GM18519 (cell line): ENCODE measurements around the gene LYZ.

Experiments used
- ATAC-seq: cut with Tn5 transposase; IDR thresholded peaks from one replicate; pipeline ENCODE4 v1.9.1; 2021; ENCODE audit warnings: mild to moderate bottlenecking, moderate library complexity; ENCODE audit not compliant: unreplicated experiment, low FRiP score

Gene LYZ

DNA sequence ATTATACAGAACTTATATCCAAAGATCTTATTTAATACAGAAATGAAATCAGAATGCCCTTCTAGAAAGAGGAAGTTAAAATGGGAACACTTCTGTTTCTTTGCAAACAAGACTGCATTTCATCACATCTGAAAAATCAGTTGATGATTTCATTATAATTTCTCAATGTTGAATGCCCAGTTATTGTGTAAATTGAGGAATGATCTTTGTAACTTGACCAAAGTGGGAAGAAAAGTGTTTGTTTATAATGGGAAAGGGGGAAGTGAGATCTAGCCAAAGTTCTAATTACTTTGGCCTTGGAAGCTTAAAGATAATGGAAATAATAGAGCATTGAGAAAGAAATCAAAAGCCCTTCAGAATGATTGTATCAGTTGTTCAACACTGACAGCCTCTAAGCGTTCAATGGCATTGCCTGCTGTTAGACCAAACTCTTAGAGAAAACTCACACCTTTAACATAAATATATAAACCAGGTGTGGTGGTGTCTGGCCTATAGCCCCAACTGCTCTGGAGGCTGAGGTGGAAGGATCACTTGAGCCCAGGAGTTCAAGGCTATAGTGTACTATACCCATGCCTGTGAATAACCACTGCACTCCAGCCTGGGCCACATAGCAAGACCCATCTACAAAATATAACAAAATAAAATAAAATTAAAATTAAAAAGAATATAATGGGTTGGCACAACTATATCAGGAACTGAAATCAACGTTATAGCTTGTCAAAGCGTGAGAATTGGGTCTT lies 9.9 kb upstream of the LYZ start:
- ATAC-seq = no peak

GRCh38 chr12:69338936-69339335 lies 9.2 kb upstream of the LYZ start:
- ATAC-seq = no peak

DNA sequence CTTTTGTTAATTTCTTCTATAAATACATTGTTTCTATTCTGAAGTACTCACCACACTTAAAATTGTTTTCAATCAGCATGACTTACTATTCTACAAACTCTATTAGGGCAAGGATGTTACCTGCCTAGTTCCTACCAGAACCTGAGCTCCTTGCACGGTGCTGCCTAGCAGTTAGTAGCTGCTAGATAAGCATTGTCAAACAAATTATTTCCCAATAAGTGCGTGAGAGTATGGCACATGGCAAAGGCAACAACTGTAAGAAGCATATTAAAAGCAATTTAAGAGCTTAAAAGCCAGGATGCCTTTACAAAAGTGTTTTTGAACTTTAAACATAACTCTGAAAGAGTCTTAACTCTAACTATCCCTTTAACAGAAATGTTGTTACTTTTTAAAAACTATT lies 8.2 kb upstream of the LYZ start:
- no peak for ATAC-seq

- ATAC-seq = no peak
Observed at GRCh38 chr12:69341328-69341727, 6.9 kb upstream of the LYZ start.

DNA sequence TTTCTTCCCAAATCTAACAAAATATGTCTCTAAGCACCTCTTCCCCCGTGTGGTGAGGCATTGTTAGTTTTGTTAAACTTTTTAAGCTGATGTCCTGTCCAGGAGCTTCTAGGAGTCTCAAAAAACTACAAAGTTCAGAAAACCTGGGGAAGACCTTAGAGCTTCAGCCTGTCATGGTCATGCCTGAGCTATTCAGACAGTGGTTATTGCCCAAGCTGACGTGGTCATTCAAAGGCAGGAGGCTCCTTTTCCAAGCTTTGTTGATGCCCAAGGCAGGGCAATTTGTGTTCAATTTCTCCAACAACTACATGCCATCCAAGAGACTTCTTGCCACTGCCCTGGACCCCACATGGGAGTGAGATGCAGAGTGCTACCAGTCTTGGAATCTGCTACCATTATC lies 5.8 kb upstream of the LYZ start:
- no peak for ATAC-seq

GRCh38 chr12:69343357-69343756 lies 4.8 kb upstream of the LYZ start:
- no peak for ATAC-seq

DNA sequence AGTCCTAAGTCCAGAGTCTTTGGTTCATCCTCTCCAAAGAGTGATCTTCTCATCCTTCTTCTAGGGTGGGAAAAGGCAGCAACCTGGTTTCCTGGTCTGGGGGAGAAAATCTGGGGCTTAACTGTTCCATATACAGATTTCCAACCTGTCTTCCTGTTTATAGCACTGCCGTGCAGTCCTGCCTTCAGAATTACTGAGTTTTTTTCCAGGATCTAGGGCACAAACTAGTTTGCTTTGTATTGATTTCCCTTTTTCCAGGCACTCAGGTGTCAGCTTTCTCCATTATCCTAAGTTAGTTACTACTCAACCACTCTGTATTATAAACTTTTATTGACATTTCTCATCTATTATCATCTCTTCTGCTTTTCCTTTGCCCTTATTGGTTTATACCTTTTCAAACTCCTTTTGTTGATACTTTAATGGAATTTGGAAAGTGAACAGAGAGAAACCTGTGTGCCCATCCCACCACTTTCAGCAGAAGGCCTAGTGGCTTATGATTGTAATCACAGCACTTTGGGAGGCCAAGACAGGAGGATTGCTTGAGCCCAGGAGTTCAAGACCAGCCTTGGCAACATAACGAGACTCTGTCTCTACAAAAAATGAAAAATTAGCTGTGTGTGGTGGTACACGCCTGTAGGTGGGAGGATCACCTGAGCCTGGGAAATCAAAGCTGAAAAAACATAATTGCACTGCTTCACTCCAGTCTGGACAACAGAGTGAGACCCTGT lies 4.1 kb upstream of the LYZ start:
- no peak for ATAC-seq

GRCh38 chr12:69345077-69345476 lies 3.1 kb upstream of the LYZ start:
- ATAC-seq = no peak

- no peak for ATAC-seq
Observed at GRCh38 chr12:69345742-69346141, 2.4 kb upstream of the LYZ start.

DNA sequence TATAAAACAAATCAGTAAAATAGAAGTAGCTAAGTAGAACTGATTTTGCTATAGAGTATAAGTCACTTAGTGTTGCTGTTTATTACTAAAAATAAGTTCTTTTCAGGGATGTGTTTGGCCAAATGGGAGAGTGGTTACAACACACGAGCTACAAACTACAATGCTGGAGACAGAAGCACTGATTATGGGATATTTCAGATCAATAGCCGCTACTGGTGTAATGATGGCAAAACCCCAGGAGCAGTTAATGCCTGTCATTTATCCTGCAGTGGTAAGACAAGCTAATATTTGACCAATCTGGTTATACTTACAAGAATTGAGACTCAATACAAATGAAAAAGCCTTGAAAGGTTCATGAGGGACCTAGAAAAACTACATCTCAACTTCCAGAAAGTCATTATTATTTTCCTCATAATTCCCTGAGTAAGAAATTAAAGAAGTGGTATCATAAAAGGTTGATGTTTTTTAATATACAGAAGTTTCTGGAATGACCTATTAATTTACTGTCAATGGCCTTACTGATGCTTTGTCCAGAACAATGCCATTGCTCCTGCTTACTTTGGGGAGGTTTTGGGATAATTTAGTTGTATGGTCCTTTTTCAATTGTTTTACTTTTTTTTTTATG lies 1.9 kb downstream of the LYZ start:
- no peak for ATAC-seq

- no peak for ATAC-seq
Observed at GRCh38 chr12:69350777-69351176, 2.6 kb downstream of the LYZ start.

GRCh38 chr12:69351462-69352236 lies 3.5 kb downstream of the LYZ start:
- no peak for ATAC-seq

DNA sequence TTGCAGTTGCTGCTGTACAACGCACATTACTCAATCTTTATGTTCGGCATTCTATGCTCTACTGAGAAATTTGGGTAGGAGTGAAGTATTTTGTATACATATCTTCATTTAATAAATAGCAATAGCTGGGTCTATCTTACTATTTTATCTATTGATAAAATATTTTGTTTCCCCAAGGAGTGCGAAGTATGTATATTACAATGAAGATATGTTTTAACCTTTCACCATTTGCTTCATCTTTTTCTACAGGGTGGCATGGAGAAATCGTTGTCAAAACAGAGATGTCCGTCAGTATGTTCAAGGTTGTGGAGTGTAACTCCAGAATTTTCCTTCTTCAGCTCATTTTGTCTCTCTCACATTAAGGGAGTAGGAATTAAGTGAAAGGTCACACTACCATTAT lies 4.7 kb downstream of the LYZ start:
- no peak for ATAC-seq

DNA sequence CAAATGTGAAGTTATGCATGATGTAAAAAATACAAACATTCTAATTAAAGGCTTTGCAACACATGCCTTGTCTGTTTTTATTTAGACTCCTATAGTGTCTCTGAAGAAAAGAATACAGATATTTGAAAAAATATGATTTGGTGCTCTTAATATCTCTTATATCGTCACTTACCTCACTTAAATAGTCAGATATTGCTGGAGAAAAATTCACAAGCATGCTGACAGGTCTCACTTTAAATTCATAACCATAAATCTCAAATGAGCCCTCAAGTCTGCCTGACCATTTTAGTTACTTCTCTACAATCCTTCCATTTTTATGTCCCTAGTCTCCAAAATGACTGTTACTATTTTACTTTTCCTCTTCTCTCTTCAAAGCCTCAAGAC lies 6.0 kb downstream of the LYZ start:
- no peak for ATAC-seq

DNA sequence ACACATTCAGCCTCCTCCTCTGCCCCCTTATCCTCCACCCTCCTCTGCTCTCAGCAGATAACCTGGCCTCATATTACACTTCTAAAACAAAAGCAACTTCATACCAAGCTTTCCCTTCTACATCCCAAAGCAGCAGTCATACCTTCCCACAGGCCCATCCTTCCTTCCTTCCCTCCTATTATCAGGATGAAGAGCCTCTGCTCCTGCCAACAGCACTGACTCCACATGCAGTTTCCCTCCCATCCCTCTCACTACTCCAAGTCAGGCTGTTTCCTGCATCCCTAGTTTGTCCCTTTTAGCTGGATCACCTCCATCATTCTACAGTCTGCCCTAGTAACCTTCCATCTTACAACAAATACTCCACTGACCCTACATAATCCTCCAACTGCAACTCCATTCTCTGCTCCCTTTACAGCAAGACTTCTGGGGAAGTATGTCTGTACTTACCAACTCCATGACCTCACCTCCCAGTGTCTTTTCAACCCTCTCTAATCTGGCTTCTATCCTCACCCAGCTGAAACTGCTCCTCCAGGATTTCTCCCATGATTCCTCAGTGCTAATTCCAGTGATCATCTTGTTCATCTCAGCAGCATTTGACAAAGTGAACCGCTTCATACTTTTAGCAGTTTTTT lies 6.5 kb downstream of the LYZ start:
- no peak for ATAC-seq

DNA sequence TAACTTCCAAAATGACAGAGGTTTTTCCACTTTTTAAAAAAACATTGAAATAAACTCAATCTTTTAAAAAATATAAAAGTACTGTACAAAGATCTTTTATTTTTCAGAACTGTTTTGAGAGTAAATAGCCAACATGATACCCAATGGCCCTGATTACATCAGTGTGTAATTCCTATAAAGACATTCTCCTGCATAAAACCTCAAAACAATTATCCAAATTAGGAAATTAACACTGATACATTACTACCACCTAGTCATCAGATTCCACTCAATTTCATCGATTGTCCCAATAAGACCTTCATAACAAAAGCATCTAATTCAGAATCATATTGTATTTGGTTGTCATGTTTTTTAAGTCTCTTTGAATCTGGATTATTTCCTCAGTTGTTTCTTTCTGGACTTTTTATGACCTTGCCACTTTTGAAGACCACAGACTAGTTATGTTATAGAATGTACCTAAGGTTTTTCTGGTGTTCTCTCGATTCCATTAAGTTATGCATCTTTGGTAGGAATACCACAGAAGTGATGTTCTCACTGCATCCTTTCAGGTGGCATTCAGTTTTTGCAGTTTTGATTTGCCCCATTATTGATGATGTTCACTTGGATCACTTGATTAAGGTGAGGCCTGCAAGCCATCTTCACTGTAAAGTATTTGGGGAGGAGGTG lies 7.3 kb downstream of the LYZ start:
- ATAC-seq = no peak

- peak; percentile 61 for ATAC-seq
Observed at GRCh38 chr12:69359531-69360347, 11.6 kb downstream of the LYZ start, which contains the start of gene YEATS4. YEATS4 (plus strand) TSS chr12:69359743; CDS start chr12:69359973, 230 bp downstream.

GRCh38 chr12:69360348-69360672 lies 12.1 kb downstream of the LYZ start:
- no peak for ATAC-seq

- ATAC-seq = no peak
Observed at GRCh38 chr12:69366796-69367195, 18.6 kb downstream of the LYZ start.
